Nucleus accumbens (tissue), 56 donors: Measurements from ENCODE around the gene ARHGEF38.
"Not testable (repeated sequence)": the region's sequence is repeated elsewhere in the genome, so short reads cannot be mapped to it uniquely, and the experiment has no call there.

Source experiments
- DNase-seq, 56 donors: peaks; one replicate each; lab custom pipeline; 2025; lab: John Stamatoyannopoulos, UW

Gene ARHGEF38

GRCh38 chr4:105601406-105601805 is 49.0 kb downstream of the ARHGEF38 start:
- no peak for DNase-seq

GRCh38 chr4:105603158-105603557 is 50.7 kb downstream of the ARHGEF38 start:
- no peak for DNase-seq

- DNase-seq, result peak in 1 of 56 donors; percentile 3
These were observed 53.1 kb downstream of the ARHGEF38 start for GRCh38 chr4:105605493-105605892.

- DNase-seq, result no peak
These were observed 55.5 kb downstream of the ARHGEF38 start for GRCh38 chr4:105607876-105608275.

- not testable (repeated sequence) for DNase-seq
These were observed 57.4 kb downstream of the ARHGEF38 start for GRCh38 chr4:105609819-105610218.

- no peak for DNase-seq
These were observed 60.9 kb downstream of the ARHGEF38 start for GRCh38 chr4:105613306-105613705.

GRCh38 chr4:105619188-105619931 is 66.9 kb downstream of the ARHGEF38 start:
- peak in 30 of 56 donors; percentile 1 to 71 (median 30) for DNase-seq

- no peak for DNase-seq
These were observed 68.4 kb downstream of the ARHGEF38 start for GRCh38 chr4:105620640-105621323.

GRCh38 chr4:105622269-105622668 is 69.8 kb downstream of the ARHGEF38 start:
- no peak for DNase-seq

GRCh38 chr4:105623099-105623498 is 70.7 kb downstream of the ARHGEF38 start:
- DNase-seq, result no peak

- peak in 8 of 56 donors; percentile 1 to 78 (median 8) for DNase-seq
These were observed 72.1 kb downstream of the ARHGEF38 start for GRCh38 chr4:105624530-105624929.

GRCh38 chr4:105625214-105625613 is 72.8 kb downstream of the ARHGEF38 start:
- no peak for DNase-seq

- DNase-seq, result no peak
These were observed 74.4 kb downstream of the ARHGEF38 start for GRCh38 chr4:105626846-105627245.

- peak in 1 of 56 donors; percentile 4 for DNase-seq
These were observed 75.2 kb downstream of the ARHGEF38 start for GRCh38 chr4:105627620-105628019.

- DNase-seq, result no peak
These were observed 78.5 kb downstream of the ARHGEF38 start for GRCh38 chr4:105630670-105631655.

- no peak for DNase-seq
These were observed 79.5 kb downstream of the ARHGEF38 start for GRCh38 chr4:105631818-105632400.

GRCh38 chr4:105632599-105632998 is 80.2 kb downstream of the ARHGEF38 start:
- DNase-seq, result no peak

GRCh38 chr4:105633241-105633640 is 80.8 kb downstream of the ARHGEF38 start:
- DNase-seq, result no peak

- no peak for DNase-seq
These were observed 82.1 kb downstream of the ARHGEF38 start for GRCh38 chr4:105634402-105635080.
